HG03060 (cell line): ENCODE data around the gene SPECC1.
"Not testable (repeated sequence)": the region's sequence is repeated elsewhere in the genome, so short reads cannot be mapped to it uniquely, and the experiment has no call there.

Experiments
- ATAC-seq: cut with Tn5 transposase; IDR thresholded peaks from one replicate; pipeline ENCODE4 v1.9.1; 2021; ENCODE audit warnings: low read depth, moderate number of reproducible peaks; ENCODE audit not compliant: unreplicated experiment

The SPECC1 gene

GRCh38 chr17:20225162-20226115 lies 216.3 kb downstream of the SPECC1 start:
- ATAC-seq, result no peak

GRCh38 chr17:20226814-20227482 lies 217.8 kb downstream of the SPECC1 start:
- ATAC-seq, result no peak

GRCh38 chr17:20227720-20228370 lies 218.7 kb downstream of the SPECC1 start:
- not testable (repeated sequence) for ATAC-seq

- no peak for ATAC-seq
Measured at GRCh38 chr17:20228410-20228809, 219.3 kb downstream of the SPECC1 start.

GRCh38 chr17:20228860-20229259 lies 219.7 kb downstream of the SPECC1 start:
- no peak for ATAC-seq

- no peak for ATAC-seq
Measured at GRCh38 chr17:20230924-20231323, 221.8 kb downstream of the SPECC1 start.

GRCh38 chr17:20232611-20233010 lies 223.5 kb downstream of the SPECC1 start:
- no peak for ATAC-seq

- no peak for ATAC-seq
Measured at GRCh38 chr17:20234276-20234675, 225.1 kb downstream of the SPECC1 start.

- ATAC-seq, result no peak
Measured at GRCh38 chr17:20235747-20236146, 226.6 kb downstream of the SPECC1 start.

- ATAC-seq, result no peak
Measured at GRCh38 chr17:20236578-20237227, 227.5 kb downstream of the SPECC1 start.

- not testable (repeated sequence) for ATAC-seq
Measured at GRCh38 chr17:20239776-20240175, 230.6 kb downstream of the SPECC1 start.

GRCh38 chr17:20241855-20242254 lies 232.7 kb downstream of the SPECC1 start:
- no peak for ATAC-seq

GRCh38 chr17:20242271-20242670 lies 233.1 kb downstream of the SPECC1 start:
- no peak for ATAC-seq

- ATAC-seq, result no peak
Measured at GRCh38 chr17:20243524-20243923, 234.4 kb downstream of the SPECC1 start.

- ATAC-seq, result no peak
Measured at GRCh38 chr17:20244671-20245070, 235.5 kb downstream of the SPECC1 start.

- ATAC-seq, result no peak
Measured at GRCh38 chr17:20246692-20247091, 237.5 kb downstream of the SPECC1 start.

- ATAC-seq, result no peak
Measured at GRCh38 chr17:20253323-20253722, 244.2 kb downstream of the SPECC1 start.

- no peak for ATAC-seq
Measured at GRCh38 chr17:20254541-20254940, 245.4 kb downstream of the SPECC1 start.

- no peak for ATAC-seq
Measured at GRCh38 chr17:20256144-20256543, 247.0 kb downstream of the SPECC1 start.

- no peak for ATAC-seq
Measured at GRCh38 chr17:20257008-20257407, 247.8 kb downstream of the SPECC1 start.

- no peak for ATAC-seq
Measured at GRCh38 chr17:20257798-20258197, 248.6 kb downstream of the SPECC1 start.
